Keratinocyte (primary cell): ENCODE measurements around the gene ABCC3. TPM values are rescaled to one million over a fixed set of nuclear protein-coding genes. Genes with fewer than 3 reads are reported as not detected.

Experiments used
- DNase-seq: peaks from one replicate; pipeline ENCODE4 v3.0.0-alpha.2; 2011; ENCODE audit warnings: low read depth, missing footprints, low spot score
- FAIRE-seq: peaks from 2 replicates; lab custom pipeline; 2011; peaks lifted over from hg19 to GRCh38; lab: Jason Lieb, UNC
- H2AFZ ChIP-seq: 2 replicates; pipeline ENCODE4 v1.6.0; 2012; ENCODE audit warnings: low read length, control low read depth, inconsistent platforms; ENCODE audit not compliant: control insufficient read depth
- H3K27ac ChIP-seq: 2 replicates; pipeline ENCODE4 v1.5.1; 2011; ENCODE audit warnings: low read length; ENCODE audit not compliant: control insufficient read depth, insufficient read depth
- H3K27me3 ChIP-seq: 3 replicates; pipeline ENCODE4 v1.6.0; 2011; ENCODE audit warnings: low read length; ENCODE audit not compliant: control insufficient read depth, insufficient read depth; ENCODE audit errors: extremely low read depth
- H3K36me3 ChIP-seq, 2 experiments: 2 replicates in 1 of 2; 3 replicates in 1 of 2; pipeline ENCODE4 v1.5.1; 2011; ENCODE audit warnings: low read length in 2 of 2, mild to moderate bottlenecking in 1 of 2; ENCODE audit not compliant: control insufficient read depth in 2 of 2, insufficient read depth in 2 of 2; ENCODE audit errors: extremely low read depth in 1 of 2
- H3K4me1 ChIP-seq: 3 replicates; pipeline ENCODE4 v1.5.1; 2011; ENCODE audit warnings: low read length; ENCODE audit not compliant: control insufficient read depth, insufficient read depth; ENCODE audit errors: extremely low read depth
- H3K4me2 ChIP-seq: 3 replicates; pipeline ENCODE4 v1.6.0; 2011; ENCODE audit warnings: low read depth, low read length; ENCODE audit not compliant: control insufficient read depth, insufficient read depth; ENCODE audit errors: extremely low read depth
- H3K4me3 ChIP-seq, 3 experiments: fragments of 200-600 bp in 1 of 3; sonication (generic) in 1 of 3; 2 replicates in 2 of 3; 3 replicates in 1 of 3; pipeline ENCODE4 v1.5.1; 2011 to 2016; ENCODE audit warnings: low read length in 3 of 3, mild to moderate bottlenecking in 3 of 3, control low read depth in 2 of 3, inconsistent platforms in 1 of 3, low read depth in 1 of 3, mixed read lengths in 1 of 3, mixed run types in 1 of 3, moderate library complexity in 1 of 3; ENCODE audit not compliant: control insufficient read depth in 2 of 3, insufficient read depth in 2 of 3; ENCODE audit errors: extremely low read depth in 1 of 3
- H3K79me2 ChIP-seq: 2 replicates; pipeline ENCODE4 v1.6.0; 2012; ENCODE audit warnings: low read length; ENCODE audit not compliant: control insufficient read depth, insufficient read depth
- H3K9ac ChIP-seq: 3 replicates; pipeline ENCODE4 v1.6.0; 2011; ENCODE audit warnings: low read length; ENCODE audit not compliant: control insufficient read depth, insufficient read depth; ENCODE audit errors: extremely low read depth
- H3K9me1 ChIP-seq: 3 replicates; pipeline ENCODE4 v1.6.0; 2011; ENCODE audit warnings: low read length; ENCODE audit not compliant: control insufficient read depth, insufficient read depth; ENCODE audit errors: extremely low read depth
- H3K9me3 ChIP-seq: 2 replicates; pipeline ENCODE4 v1.5.1; 2012; ENCODE audit warnings: low read depth, low read length; ENCODE audit not compliant: control insufficient read depth
- H4K20me1 ChIP-seq: 3 replicates; pipeline ENCODE4 v1.6.0; 2011; ENCODE audit warnings: low read length; ENCODE audit not compliant: control insufficient read depth, insufficient read depth; ENCODE audit errors: extremely low read depth
- EZH2 ChIP-seq: IDR thresholded peaks from one replicate; pipeline ENCODE4 v1.6.1; 2012; ENCODE audit warnings: inconsistent platforms, mild to moderate bottlenecking, low read length, moderate library complexity
- dilution Hi-C: fragments of 300-500 bp; cut with MboI; formaldehyde crosslinking; loops from one replicate; pipeline ENCODE4 v1.7.0; 2020; ENCODE audit warnings: low sequenced_read_pairs; ENCODE audit not compliant: extremely low pct_ligation_motif_present
- polyA plus RNA-seq, 5 experiments: library from polyadenylated mRNA; depleted of rRNA in 3 of 5; stranded (reverse) in 3 of 5; stranded (forward) in 1 of 5; unstranded in 1 of 5; fragments of >200 nt; gene quantifications; 1 replicate in 1 of 5; 2 replicates in 3 of 5; 3 replicates in 1 of 5; pipeline versions ENCODE4 v1.2.1 to v1.2.3, GENCODE V29; 2011 to 2012; ENCODE audit warnings: missing spikeins in 2 of 5, low read depth in 1 of 5, low replicate concordance in 1 of 5
- TF ChIP-seq, protein P1 (sequence below), 3 experiments: IDR thresholded peaks in 1 of 3; conservative IDR thresholded peaks in 1 of 3; optimal IDR thresholded peaks in 1 of 3; 2 replicates in 2 of 3; 3 replicates in 1 of 3; pipeline versions ENCODE3 to v1.5.1; 2011; ENCODE audit warnings: low read length in 3 of 3, mild to moderate bottlenecking in 3 of 3, moderate library complexity in 2 of 3, control low read depth in 1 of 3, inconsistent platforms in 1 of 3; ENCODE audit not compliant: insufficient read depth in 2 of 3; ENCODE audit errors: extremely low read depth in 1 of 3

Gene ABCC3
- polyA plus RNA-seq, 1 donor (not counting 4 experiments of a cell fraction or from before 2014, with no cell fraction given) = 41.7 TPM

DNA sequence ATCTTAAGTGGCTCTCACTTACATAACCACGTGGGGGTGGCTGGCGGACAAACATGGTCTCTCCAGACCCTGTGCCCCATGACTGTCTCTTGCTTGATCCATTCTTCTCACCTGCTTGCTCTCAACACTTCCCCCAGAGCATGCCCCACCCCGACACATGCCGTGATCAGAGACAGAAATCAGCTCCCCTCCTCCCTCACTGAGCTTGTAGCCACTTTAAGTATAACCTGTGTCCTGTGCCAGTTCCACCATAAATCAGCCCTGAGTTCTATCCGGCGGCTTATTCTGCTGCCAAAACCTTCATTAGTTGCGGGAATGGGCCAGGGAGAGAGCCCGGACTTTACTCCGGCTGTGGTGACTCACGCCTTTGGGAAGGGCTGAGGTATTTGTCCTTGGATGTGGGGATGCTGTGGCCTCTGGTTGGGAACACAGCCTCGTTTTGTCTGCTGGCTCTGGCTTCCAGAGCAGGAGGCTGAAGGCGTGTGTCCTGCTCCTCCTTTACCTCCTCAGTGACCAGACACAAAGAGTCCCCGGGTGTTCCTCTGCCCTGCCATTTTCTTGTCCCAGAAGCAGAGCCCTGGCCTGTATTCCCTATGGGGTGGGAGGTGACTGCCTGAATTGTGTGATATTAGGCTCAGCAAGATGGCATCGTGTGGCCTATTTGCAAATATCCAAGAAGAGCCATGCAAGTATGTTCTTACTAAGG, 52.0 kb downstream of the ABCC3 start:
- H3K36me3 ChIP-seq = peaks cover 4 to 21% of the 10 kb centered on the region in 2 experiments
- no peak overlapping the region for H2AFZ ChIP-seq
- no peak overlapping the region for H3K9ac ChIP-seq
- H3K27me3 ChIP-seq = no peaks in the 10 kb centered on the region
- peaks cover 21% of the 10 kb centered on the region for H3K4me1 ChIP-seq
- DNase-seq (no peak), FAIRE-seq (peak; percentile 44)
- no peaks in the 10 kb centered on the region for H4K20me1 ChIP-seq
- H3K9me1 ChIP-seq = no peaks in the 10 kb centered on the region
- peak overlapping the region; percentile 35 for H3K4me2 ChIP-seq
- H3K79me2 ChIP-seq = no peaks in the 10 kb centered on the region
- dilution Hi-C loops = no loop called here
- TF ChIP-seq, protein P1, sequence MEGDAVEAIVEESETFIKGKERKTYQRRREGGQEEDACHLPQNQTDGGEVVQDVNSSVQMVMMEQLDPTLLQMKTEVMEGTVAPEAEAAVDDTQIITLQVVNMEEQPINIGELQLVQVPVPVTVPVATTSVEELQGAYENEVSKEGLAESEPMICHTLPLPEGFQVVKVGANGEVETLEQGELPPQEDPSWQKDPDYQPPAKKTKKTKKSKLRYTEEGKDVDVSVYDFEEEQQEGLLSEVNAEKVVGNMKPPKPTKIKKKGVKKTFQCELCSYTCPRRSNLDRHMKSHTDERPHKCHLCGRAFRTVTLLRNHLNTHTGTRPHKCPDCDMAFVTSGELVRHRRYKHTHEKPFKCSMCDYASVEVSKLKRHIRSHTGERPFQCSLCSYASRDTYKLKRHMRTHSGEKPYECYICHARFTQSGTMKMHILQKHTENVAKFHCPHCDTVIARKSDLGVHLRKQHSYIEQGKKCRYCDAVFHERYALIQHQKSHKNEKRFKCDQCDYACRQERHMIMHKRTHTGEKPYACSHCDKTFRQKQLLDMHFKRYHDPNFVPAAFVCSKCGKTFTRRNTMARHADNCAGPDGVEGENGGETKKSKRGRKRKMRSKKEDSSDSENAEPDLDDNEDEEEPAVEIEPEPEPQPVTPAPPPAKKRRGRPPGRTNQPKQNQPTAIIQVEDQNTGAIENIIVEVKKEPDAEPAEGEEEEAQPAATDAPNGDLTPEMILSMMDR (optimal IDR thresholded peaks at IDR 0.05 in 1 of 3, IDR thresholded peaks at IDR 0.05 in 1 of 3, conservative IDR thresholded peaks at IDR 0.05 in 1 of 3; ENCODE audit: extremely low read depth in 1 of 3, insufficient read depth in 2 of 3, low read length in 3 of 3) = no peak
- no peak overlapping the region for H3K27ac ChIP-seq
- H3K9me3 ChIP-seq = no peaks in the 10 kb centered on the region
- H3K4me3 ChIP-seq = no peak overlapping the region

DNA sequence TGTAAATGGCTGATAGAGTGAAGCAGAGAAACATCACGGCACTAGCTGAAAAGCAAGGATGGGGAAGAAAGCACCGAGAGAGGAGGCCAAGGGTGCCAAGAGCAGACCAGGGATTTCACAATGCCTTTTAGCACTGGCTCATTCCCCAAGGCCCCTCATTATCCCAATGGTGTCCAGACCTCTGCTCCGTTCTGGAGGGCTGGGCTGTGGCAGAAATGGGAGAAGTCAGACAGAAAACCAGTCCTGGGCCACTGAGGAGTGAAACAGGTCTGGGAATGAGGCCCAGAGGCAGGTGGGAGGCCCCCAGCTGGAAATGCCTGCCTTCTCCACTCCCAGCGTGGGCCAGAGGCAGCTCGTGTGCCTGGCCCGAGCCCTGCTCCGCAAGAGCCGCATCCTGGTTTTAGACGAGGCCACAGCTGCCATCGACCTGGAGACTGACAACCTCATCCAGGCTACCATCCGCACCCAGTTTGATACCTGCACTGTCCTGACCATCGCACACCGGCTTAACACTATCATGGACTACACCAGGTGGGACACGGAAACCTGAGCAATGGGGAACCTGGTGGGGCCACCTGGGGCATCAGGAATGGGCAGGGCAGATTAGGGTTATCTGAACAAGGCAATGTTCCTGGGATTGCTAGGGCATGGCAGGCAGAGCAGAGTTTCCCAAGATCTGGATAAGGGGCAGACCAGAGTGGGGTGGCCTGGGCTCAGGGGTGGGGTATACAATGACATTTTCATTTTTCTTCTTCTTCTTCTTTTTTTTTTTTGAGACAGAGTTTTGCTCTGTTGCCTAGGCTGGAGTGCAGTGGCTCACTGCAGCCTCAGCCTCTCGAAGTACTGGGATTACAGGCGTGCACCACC, 52.8 kb downstream of the ABCC3 start:
- dilution Hi-C loops = no loop called here
- H3K9me3 ChIP-seq = no peaks in the 10 kb centered on the region
- DNase-seq = no peak

More for the DNA sequence above, 52.8 kb downstream of the ABCC3 start:
- Histone ChIP-seq H2AFZ (no peak overlapping the region), H3K27ac (no peak overlapping the region), H3K9ac (no peak overlapping the region), H3K4me1 (peaks cover 21% of the 10 kb centered on the region), H4K20me1 (no peaks in the 10 kb centered on the region), H3K36me3 (peaks cover 4 to 24% of the 10 kb centered on the region in 2 experiments), H3K4me3 (no peak overlapping the region), H3K79me2 (no peaks in the 10 kb centered on the region), H3K27me3 (no peaks in the 10 kb centered on the region), H3K4me2 (no peak overlapping the region), H3K9me1 (no peaks in the 10 kb centered on the region)
- no peak for TF ChIP-seq EZH2
- TF ChIP-seq, protein P1 (optimal IDR thresholded peaks at IDR 0.05 in 1 of 3, IDR thresholded peaks at IDR 0.05 in 1 of 3, conservative IDR thresholded peaks at IDR 0.05 in 1 of 3; ENCODE audit: extremely low read depth in 1 of 3, insufficient read depth in 2 of 3, low read length in 3 of 3) = no peak
- no peak for FAIRE-seq
